Stimulated activated CD4-positive, alpha-beta T cell treated with anti-CD3 and anti-CD28 coated beads, TNF-alpha, amount 100 ng/mL, for 24 hours (primary cell): ENCODE results near the gene PPP1R3G.

ENCODE experiments used
- DNase-seq, 3 experiments: peaks; one replicate each; pipeline ENCODE4 v3.0.0-alpha.2; 2020; ENCODE audit warnings: low read depth in 3 of 3

The PPP1R3G gene

DNA sequence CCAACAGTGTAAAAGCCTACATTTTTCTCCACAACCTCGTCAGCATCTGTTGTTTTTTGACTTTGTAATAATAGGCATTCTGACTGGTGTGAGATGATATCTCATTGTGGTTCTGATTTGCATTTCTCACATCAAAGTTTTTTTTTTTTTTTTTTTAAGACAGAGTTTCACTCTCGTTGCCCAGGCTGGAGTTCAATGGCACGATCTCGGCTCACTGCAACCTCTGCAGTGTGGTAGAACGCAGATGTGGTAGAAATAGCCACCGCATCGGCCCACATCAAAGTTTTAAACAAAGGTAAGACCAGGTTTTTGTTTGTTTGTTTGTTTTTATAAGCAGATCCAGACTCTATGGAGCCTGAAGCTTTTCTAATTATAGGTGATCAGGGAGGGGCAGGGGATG, 12.7 kb upstream of the PPP1R3G start:
- DNase-seq, result no peak

- DNase-seq, result no peak
These were observed 11.1 kb upstream of the PPP1R3G start for GRCh38 chr6:5073992-5074391.

DNA sequence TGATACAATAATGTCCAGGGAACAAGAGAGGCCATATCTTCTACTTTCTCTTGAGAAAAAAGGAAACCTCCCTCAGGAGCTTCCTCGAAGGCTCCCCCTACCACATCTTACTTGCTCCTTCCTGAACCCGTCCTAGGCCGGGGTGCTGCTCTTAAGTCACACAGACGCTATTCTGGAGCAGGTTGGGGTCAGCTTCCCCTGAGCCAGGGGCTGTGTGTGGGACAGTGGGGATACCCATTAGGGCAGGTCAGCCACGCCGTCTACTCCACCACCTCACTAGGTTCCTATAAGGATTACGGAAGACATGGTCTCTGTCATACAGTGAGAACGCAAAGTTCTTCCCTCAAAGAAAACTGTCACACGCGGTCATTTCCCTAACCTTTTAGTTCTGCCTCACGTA, 8.2 kb upstream of the PPP1R3G start:
- DNase-seq, result no peak

DNA sequence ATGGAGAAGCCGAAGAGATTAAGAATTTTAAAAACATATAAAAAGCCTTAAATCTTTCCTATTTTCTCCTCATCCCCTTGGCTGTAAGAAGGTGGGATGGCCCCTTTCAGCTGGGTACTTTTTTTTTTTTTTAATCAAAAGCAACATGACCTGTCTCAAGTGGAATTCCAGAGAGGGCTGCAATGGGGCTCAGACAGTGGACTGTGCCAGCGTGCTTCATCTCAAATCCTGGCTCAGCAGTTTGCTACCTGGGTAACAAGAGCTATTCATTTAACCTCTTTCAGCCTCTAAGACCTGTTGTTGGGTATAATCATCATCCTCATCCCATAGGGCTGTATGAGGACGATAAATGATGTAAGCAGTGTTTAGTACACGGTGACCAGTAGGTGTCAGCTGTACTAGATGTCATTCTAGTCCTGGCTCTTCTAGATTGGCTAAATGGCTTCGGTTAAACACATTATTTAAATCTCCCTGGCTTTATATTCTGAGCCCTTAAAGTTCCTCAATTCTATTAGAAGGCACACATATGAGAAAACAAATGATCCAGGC, 6.9 kb upstream of the PPP1R3G start:
- no peak for DNase-seq

DNA sequence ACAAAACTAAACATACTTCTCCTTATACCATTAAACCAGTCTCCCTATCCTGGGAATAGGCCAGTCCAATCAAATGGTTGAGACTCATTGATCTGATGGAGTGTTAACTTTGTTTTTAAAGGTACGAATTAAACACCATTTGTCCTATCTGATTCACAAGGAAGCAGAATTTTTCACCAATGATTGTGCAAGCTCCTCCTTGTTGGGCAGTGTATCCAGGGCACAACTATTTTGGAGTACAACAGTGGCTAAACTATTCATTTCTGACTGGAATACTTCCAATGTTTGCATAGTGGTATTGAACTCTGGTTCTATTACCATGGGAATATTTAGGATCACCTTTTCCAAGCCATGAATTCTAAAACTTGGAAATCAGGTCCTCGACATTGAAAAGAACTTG, 5.4 kb upstream of the PPP1R3G start:
- DNase-seq, result no peak

- no peak for DNase-seq
These were observed 4.6 kb upstream of the PPP1R3G start for GRCh38 chr6:5080574-5080973.

GRCh38 chr6:5081182-5081581, 4.0 kb upstream of the PPP1R3G start:
- no peak for DNase-seq

GRCh38 chr6:5081955-5082354, 3.2 kb upstream of the PPP1R3G start:
- DNase-seq, result no peak

DNA sequence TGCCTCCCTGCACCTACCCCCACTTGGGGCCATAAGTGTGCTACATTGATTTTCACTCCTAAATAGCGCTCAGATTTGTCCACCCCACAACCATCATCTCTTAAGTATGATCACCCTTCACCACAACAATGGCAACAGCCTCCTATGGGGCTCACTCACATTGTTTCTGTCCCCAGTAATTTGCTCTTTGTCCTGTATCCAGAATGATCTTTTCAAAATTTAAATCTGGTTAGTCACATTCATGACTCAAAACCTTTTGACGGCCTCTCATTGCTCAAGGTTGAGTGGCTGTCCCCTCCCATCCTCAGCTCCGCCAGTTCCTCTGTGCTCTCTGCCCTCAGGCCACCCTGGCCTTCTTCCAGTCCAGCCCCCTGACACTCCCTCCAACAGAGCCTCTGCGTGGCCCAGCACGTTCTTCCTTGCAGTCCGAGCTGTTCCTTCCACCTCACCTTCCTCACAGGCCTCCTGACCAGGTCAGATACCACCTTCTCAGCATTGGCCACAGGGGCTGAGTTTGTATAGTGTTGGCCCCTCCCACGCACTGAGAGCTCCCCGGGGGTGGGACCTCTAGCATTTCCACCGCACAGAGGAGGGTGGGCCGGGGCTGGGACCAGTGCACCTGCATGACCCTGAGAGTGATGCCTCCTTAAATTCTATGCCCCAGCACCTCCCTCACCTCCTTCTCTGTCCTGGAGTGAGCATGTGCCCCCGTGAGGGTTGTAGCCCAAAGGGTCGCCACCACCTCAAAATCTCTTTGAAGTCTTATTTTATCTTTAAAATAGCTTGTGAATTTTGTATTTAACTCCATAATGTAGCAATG, 2.4 kb upstream of the PPP1R3G start:
- DNase-seq, result no peak

- no peak for DNase-seq
These were observed 1.9 kb upstream of the PPP1R3G start for GRCh38 chr6:5083307-5083583.

- no peak for DNase-seq
These were observed 1.3 kb upstream of the PPP1R3G start for GRCh38 chr6:5083813-5084359.

GRCh38 chr6:5084360-5084780, 771 bp upstream of the PPP1R3G start:
- DNase-seq, result no peak

DNA sequence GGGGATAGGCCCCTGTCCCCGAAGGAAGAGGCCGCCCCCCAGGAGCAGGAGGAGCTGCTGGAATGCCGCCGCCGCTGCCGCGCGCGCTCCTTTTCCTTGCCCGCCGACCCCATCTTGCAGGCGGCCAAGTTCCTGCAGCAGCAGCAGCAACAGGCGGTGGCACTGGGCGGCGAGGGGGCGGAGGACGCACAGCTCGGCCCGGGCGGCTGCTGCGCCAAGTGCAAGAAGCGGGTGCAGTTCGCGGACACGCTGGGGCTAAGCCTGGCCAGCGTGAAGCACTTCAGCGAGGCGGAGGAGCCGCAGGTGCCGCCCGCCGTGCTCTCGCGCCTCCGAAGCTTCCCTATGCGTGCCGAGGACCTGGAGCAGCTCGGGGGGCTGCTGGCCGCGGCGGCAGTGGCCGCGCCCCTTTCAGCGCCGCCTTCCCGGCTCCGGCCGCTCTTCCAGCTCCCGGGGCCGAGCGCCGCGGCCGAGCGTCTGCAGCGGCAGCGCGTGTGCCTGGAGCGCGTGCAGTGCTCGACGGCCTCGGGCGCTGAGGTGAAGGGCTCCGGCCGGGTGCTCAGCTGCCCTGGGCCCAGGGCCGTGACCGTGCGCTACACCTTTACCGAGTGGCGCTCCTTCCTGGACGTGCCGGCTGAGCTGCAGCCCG, 630 bp downstream of the PPP1R3G start:
- no peak for DNase-seq

DNA sequence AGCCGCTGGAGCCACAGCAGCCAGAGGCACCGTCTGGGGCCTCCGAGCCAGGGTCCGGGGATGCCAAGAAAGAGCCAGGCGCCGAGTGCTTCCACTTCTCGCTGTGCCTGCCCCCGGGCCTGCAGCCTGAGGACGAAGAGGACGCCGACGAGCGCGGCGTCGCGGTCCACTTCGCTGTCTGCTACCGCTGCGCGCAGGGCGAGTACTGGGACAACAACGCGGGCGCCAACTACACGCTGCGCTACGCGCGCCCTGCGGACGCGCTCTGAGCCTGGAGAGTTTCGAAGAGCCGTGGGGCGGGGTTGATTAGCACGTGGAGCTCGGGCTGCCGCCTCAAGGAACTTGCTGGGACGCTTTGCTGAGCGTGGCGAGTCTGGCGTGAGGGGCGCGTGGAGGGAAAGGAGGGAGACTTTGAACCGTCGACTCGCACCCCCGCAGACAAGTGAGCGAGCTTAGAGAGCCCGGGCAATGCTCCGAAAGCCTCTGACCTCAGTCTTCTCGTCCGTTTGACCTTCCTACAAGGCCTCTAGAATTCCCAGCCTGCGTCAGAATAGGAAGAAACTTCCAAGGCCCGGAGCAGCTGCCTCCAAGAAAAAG, 1.3 kb downstream of the PPP1R3G start:
- no peak for DNase-seq

- DNase-seq, result no peak
These were observed 2.2 kb downstream of the PPP1R3G start for GRCh38 chr6:5087389-5087788.

DNA sequence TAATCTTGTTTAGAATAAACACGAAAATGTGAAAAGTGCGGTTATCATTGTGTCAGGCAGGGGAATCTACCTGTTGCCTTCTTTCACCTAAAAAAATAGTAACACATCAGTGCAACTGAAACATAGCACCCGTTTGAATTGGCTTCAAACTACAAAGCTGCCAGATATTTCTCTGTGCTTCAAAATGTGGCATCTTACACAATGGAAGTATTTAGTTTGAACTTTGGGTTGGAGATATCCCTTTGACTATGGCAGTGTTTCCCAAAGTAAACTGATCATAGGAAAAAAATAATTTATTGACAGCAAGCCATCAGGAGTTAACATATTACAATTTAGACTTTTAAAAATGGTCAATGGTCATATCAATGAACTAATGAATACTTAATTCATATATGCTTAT, 3.6 kb downstream of the PPP1R3G start:
- DNase-seq, result no peak

DNA sequence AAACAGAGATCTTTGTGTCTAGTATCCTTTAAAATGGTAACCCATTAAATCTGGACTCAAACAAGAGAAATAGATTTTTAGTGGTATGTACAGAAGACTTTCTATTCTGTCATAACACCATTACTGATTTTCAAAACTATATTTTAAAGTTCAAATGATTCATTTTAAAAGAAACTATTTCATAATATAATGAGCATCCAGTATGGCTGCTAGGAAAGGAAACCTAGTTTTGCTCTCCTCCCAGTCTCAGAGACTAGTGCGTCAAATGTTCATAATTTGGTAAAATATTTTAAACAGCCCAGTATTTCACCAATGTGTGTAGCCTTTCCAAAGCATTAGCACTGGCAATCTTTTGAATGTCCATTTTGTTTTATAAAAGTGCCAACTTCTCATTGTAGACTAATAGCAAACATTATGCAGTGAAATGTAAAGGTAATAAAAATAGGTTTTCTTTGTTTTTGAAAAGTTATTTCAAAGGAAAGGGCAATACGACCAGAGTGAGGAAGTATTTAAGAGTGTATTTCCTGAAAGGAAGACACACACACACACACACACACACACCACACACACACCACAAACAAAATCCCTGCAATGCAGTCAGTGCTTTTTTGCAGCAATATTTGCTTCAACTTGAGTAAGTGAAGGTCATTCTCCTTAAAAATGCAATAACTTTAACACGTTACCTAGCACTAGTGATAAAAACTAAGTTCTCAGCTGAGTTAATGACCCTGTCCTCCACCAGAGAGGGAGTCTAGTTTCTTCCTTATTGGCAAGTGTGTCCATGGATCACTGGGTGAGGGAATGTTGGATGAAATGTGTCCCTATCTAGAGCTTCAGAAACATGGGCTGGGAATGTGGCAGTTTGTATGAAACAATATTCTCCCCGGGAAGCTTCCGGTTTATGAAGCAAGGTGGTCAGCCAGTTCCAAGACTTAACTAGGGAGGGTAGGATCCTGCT, 4.6 kb downstream of the PPP1R3G start:
- no peak for DNase-seq

DNA sequence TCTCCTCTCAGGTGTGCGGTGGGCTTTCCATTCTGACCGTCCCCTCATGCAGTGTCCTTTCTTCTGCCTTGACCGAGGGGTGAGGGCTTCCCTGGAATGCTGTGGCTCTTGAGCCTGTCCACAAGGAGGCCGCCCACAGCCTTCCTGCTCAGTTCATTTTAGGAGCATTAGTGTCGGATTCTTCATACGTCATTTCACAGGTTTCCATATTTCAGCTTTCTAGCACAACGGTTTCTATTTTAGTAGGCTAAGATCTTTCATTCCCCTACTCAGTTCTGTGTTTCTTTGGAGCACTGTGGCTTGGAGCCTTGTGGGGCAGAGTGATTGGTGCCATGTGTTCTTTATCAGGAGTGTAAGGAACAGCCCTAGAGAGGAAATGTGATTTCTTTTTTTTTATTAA, 5.5 kb downstream of the PPP1R3G start:
- DNase-seq, result no peak

- DNase-seq, result no peak
These were observed 6.3 kb downstream of the PPP1R3G start for GRCh38 chr6:5091210-5092069.

DNA sequence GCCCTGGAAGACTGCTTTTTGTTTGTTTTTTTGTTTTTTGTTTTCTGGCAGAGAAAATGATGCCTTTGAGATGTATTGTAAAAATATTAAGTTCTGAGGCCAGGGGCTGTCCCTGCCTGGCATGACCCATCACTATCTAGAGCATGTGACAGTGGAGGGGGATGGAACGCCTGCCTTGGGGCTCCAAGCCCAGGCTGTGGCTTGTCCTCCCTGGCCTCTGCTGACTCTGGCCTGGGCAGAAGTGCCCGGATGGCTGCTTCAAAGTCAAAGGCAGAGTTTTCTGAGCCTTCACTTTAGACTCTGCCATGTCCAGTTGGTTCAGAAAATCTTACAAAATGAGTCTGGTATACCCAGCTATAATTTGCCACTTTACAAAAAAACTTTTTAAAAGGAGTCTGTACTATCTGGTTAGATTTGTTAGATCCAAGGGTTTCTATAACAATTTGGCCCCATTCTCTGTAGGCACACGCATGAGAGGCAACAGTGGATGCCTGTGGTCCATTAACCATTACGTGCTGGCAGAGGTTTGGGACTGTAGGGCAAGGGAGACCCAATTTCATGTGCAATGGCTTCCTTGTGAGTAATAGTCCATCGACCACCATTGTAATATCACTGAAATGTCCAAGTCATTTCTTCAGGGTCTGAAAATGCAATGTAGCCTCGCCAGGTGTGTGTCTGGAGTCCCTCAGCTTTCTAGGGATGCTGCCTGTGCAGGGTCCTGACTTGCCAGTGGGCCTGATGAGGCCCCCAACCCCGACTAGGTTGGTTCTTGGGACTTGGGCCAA, 8.3 kb downstream of the PPP1R3G start:
- no peak for DNase-seq
